Measurements from ENCODE around the gene GPRIN1.

The GPRIN1 gene

GRCh38 chr5:176608937-176609723 lies 826 bp downstream of the GPRIN1 start (continued):
- TF ChIP-seq GLIS1 (tag by site-specific recombination; IDR thresholded peaks at IDR 0.05) (peak; percentile 66), ZFHX2 (tag by site-specific recombination; conservative IDR thresholded peaks at IDR 0.05) (peak; percentile 78), PRDM10 (tag by site-specific recombination; IDR thresholded peaks at IDR 0.05) (no peak), PATZ1 (tag by site-specific recombination; IDR thresholded peaks at IDR 0.05) (0 out of 2 replicates have a peak, but pooled peaks have one; percentile 45)

- TF ChIP-seq ZNF23 (tag by site-specific recombination; IDR thresholded peaks at IDR 0.05; ENCODE audit: borderline replicate concordance) (no peak), ZNF2 (tag by site-specific recombination; IDR thresholded peaks at IDR 0.05) (no peak), SCRT2 (tag by site-specific recombination; IDR thresholded peaks at IDR 0.05) (peak; percentile 87), ZNF830 (tag by site-specific recombination; IDR thresholded peaks at IDR 0.05; ENCODE audit: low read depth) (no peak), SCRT1 (tag by site-specific recombination; IDR thresholded peaks at IDR 0.05; ENCODE audit: borderline replicate concordance) (0 out of 2 replicates have a peak, but pooled peaks have one; percentile 42), HOXD13 (CRISPR knock-in tag; IDR thresholded peaks at IDR 0.05; ENCODE audit: borderline replicate concordance) (no peak), ZNF677 (tag by site-specific recombination; IDR thresholded peaks at IDR 0.05) (no peak)
- H3K4me3 ChIP-seq (ENCODE audit: low read depth, low read length) = no peak overlapping the region
- no peaks in the 10 kb centered on the region for H3K36me3 ChIP-seq (ENCODE audit: control insufficient read depth in 2 of 2, insufficient read depth in 1 of 2, low read length in 2 of 2)
- H3K4me1 ChIP-seq (ENCODE audit: control insufficient read depth, insufficient read depth, low read length) = no peaks in the 10 kb centered on the region
- no peak overlapping the region for H3K27ac ChIP-seq (ENCODE audit: extremely low read depth, low read depth, low read length)
- ChIA-PET POLR2A (no interaction called here), CTCF (interaction anchor here (0.7 kb wide), 1 partner anchor 64 kb away, joined by 3 read pairs; no protein-coding TSS in a partner anchor)
- no peaks in the 10 kb centered on the region for H3K9me3 ChIP-seq (ENCODE audit: control insufficient read depth, insufficient read depth, low read depth, low read length)
These were observed 1.7 kb downstream of the GPRIN1 start for GRCh38 chr5:176608142-176608705.

- Histone ChIP-seq H3K4me1 (ENCODE audit: control insufficient read depth, insufficient read depth, low read length) (no peaks in the 10 kb centered on the region), H3K27ac (ENCODE audit: extremely low read depth, low read depth, low read length) (no peak overlapping the region), H3K9me3 (ENCODE audit: control insufficient read depth, insufficient read depth, low read depth, low read length) (no peaks in the 10 kb centered on the region), H3K4me3 (ENCODE audit: low read depth, low read length) (no peak overlapping the region), H3K36me3 (ENCODE audit: control insufficient read depth in 2 of 2, insufficient read depth in 1 of 2, low read length in 2 of 2) (no peaks in the 10 kb centered on the region)
- POLR2A ChIA-PET = no interaction called here
- CTCF ChIA-PET = interaction anchor here (1.1 kb wide), 1 partner anchor 54 kb away, joined by 5 read pairs; no protein-coding TSS in a partner anchor
- no peak for TF ChIP-seq ZNF302 (tag by site-specific recombination; IDR thresholded peaks at IDR 0.05; ENCODE audit: low read depth)
- TF ChIP-seq AEBP2 (tag by site-specific recombination; IDR thresholded peaks at IDR 0.05; ENCODE audit: borderline replicate concordance) = no peak
- no peak for TF ChIP-seq ZNF488 (tag by site-specific recombination; IDR thresholded peaks at IDR 0.05)
- TF ChIP-seq ZNF830 (tag by site-specific recombination; IDR thresholded peaks at IDR 0.05; ENCODE audit: low read depth) = no peak
- TF ChIP-seq MZF1 (tag by site-specific recombination; IDR thresholded peaks at IDR 0.05; ENCODE audit: borderline replicate concordance) = no peak
- no peak for TF ChIP-seq ZBTB48 (tag by site-specific recombination; IDR thresholded peaks at IDR 0.05)
- TF ChIP-seq ZNF211 (tag by site-specific recombination; IDR thresholded peaks at IDR 0.05; ENCODE audit: low read depth) = no peak
- TF ChIP-seq ATF2 (tag by site-specific recombination; IDR thresholded peaks at IDR 0.05; ENCODE audit: low read depth) = no peak
- no peak for TF ChIP-seq ZNF26 (tag by site-specific recombination; IDR thresholded peaks at IDR 0.05)
- TF ChIP-seq ZNF48 (tag by site-specific recombination; IDR thresholded peaks at IDR 0.05) = no peak
These were observed 3.1 kb downstream of the GPRIN1 start for GRCh38 chr5:176606875-176607274.
